HepG2 (cell line): ENCODE results near the gene ITCH. TPM values are rescaled to one million over a fixed set of nuclear protein-coding genes. Genes with fewer than 3 reads are reported as not detected.

Source experiments
- ARHGAP35 ChIP-seq: sonication (generic); formaldehyde crosslinking; IDR thresholded peaks from 2 replicates; pipeline ENCODE4 v1.9.0; 2022; ENCODE audit warnings: mild to moderate bottlenecking, inconsistent platforms, moderate library complexity, missing genetic modification reagents, borderline replicate concordance
- ARNT ChIP-seq: fragments of 450-650 bp; IDR thresholded peaks from 2 replicates; pipeline ENCODE4 v1.6.1; 2017
- BATF2 ChIP-seq: sonication (generic); formaldehyde crosslinking; IDR thresholded peaks from 2 replicates; pipeline ENCODE4 v1.8.0; 2022; ENCODE audit warnings: mild to moderate bottlenecking, missing genetic modification reagents, moderate library complexity
- CENPBD1 ChIP-seq: sonication (generic); formaldehyde crosslinking; IDR thresholded peaks from 2 replicates; pipeline ENCODE4 v1.8.0; 2022; ENCODE audit warnings: missing genetic modification reagents, low read depth, mild to moderate bottlenecking, borderline replicate concordance
- HDAC2 ChIP-seq: sonication (generic); formaldehyde crosslinking; IDR thresholded peaks from 2 replicates; pipeline ENCODE4 v1.4.0; 2020; ENCODE audit warnings: missing genetic modification reagents
- MBNL3 ChIP-seq: fragments of 250-450 bp; sonication (Bioruptor Pico); conservative IDR thresholded peaks from 2 replicates; pipeline ENCODE4 v1.8.0; 2022; ENCODE audit warnings: mild to moderate bottlenecking, inconsistent platforms
- NFIB ChIP-seq: sonication (generic); formaldehyde crosslinking; IDR thresholded peaks from 2 replicates; pipeline ENCODE4 v1.9.0; 2021; ENCODE audit warnings: missing genetic modification reagents, mild to moderate bottlenecking, borderline replicate concordance
- NFIC ChIP-seq: IDR thresholded peaks from 2 replicates; pipeline ENCODE4 v1.6.1; 2012; ENCODE audit warnings: mild to moderate bottlenecking, low read length, inconsistent platforms
- SP5 ChIP-seq: IDR thresholded peaks from 2 replicates; pipeline ENCODE4 v1.6.1; 2016; ENCODE audit warnings: low read depth, borderline replicate concordance
- SRSF4 ChIP-seq: fragments of 200-400 bp; formaldehyde crosslinking; IDR thresholded peaks from one replicate; pipeline ENCODE4 v1.6.1; 2018; ENCODE audit warnings: mild to moderate bottlenecking, low read depth, low read length, moderate library complexity; ENCODE audit not compliant: poor library complexity, severe bottlenecking
- SRY ChIP-seq: sonication (generic); formaldehyde crosslinking; IDR thresholded peaks from 2 replicates; pipeline ENCODE4 v1.8.0; 2022; ENCODE audit warnings: mild to moderate bottlenecking, missing genetic modification reagents
- ZKSCAN5 ChIP-seq: sonication (generic); formaldehyde crosslinking; IDR thresholded peaks from 2 replicates; pipeline ENCODE4 v1.5.1; 2020; ENCODE audit warnings: mild to moderate bottlenecking, missing genetic modification reagents
- ZMYM2 ChIP-seq: sonication (generic); formaldehyde crosslinking; IDR thresholded peaks from 2 replicates; pipeline ENCODE4 v1.8.0; 2022; ENCODE audit warnings: mild to moderate bottlenecking, missing genetic modification reagents
- ZNF274 ChIP-seq: sonication (generic); formaldehyde crosslinking; IDR thresholded peaks from 2 replicates; pipeline ENCODE4 v1.5.1; 2020; ENCODE audit warnings: mild to moderate bottlenecking, missing genetic modification reagents
- ZNF296 ChIP-seq: sonication (generic); formaldehyde crosslinking; conservative IDR thresholded peaks from 2 replicates; pipeline ENCODE4 v1.5.0; 2020; ENCODE audit warnings: mild to moderate bottlenecking, missing genetic modification reagents
- ZNF644 ChIP-seq: IDR thresholded peaks from 2 replicates; pipeline ENCODE4 v1.6.1; 2016; ENCODE audit warnings: low read depth
- ZNF678 ChIP-seq: sonication (generic); formaldehyde crosslinking; IDR thresholded peaks from 2 replicates; pipeline ENCODE4 v1.4.0; 2020; ENCODE audit warnings: mild to moderate bottlenecking, missing genetic modification reagents
- ZNF724P ChIP-seq: sonication (generic); formaldehyde crosslinking; IDR thresholded peaks from 2 replicates; pipeline ENCODE4 v1.8.0; 2022; ENCODE audit warnings: missing genetic modification reagents, borderline replicate concordance
- polyA plus RNA-seq, 8 experiments: library from polyadenylated mRNA; depleted of rRNA in 3 of 8; stranded (reverse) in 7 of 8; unstranded in 1 of 8; fragments of >200 nt; fragmentation: Illumina TruSeq in 4 of 8; extraction: Trizol in 4 of 8; gene quantifications; 2 replicates each; pipeline versions ENCODE4 v1.2.1 to v1.2.3, GENCODE V29; 2011 to 2016; ENCODE audit warnings: low read depth in 4 of 8, missing spikeins in 1 of 8, mixed read lengths in 1 of 8; ENCODE audit not compliant: insufficient read depth in 1 of 8
- total RNA-seq, 5 experiments: library from RNA; depleted of rRNA; stranded (reverse); fragments of >200 nt; fragmentation: Illumina TruSeq; extraction: Trizol; gene quantifications; 2 replicates each; pipeline ENCODE4 v1.2.3, GENCODE V29; 2016; ENCODE audit warnings: low read depth in 1 of 5
- TF ChIP-seq, protein P1 (sequence below): sonication (generic); formaldehyde crosslinking; IDR thresholded peaks from 2 replicates; pipeline ENCODE4 v1.5.1; 2020; ENCODE audit warnings: mild to moderate bottlenecking, missing genetic modification reagents, borderline replicate concordance
- TF ChIP-seq, protein P2 (sequence below): sonication (generic); formaldehyde crosslinking; IDR thresholded peaks from 2 replicates; pipeline ENCODE4 v1.5.1; 2020; ENCODE audit warnings: mild to moderate bottlenecking, missing genetic modification reagents

The ITCH gene
- total and polyA plus RNA-seq, 2 of the 13 experiments (the other 11 are each of a cell fraction or from before 2014, with no cell fraction given): 20.5 to 112 TPM

- TF ChIP-seq, protein P1, sequence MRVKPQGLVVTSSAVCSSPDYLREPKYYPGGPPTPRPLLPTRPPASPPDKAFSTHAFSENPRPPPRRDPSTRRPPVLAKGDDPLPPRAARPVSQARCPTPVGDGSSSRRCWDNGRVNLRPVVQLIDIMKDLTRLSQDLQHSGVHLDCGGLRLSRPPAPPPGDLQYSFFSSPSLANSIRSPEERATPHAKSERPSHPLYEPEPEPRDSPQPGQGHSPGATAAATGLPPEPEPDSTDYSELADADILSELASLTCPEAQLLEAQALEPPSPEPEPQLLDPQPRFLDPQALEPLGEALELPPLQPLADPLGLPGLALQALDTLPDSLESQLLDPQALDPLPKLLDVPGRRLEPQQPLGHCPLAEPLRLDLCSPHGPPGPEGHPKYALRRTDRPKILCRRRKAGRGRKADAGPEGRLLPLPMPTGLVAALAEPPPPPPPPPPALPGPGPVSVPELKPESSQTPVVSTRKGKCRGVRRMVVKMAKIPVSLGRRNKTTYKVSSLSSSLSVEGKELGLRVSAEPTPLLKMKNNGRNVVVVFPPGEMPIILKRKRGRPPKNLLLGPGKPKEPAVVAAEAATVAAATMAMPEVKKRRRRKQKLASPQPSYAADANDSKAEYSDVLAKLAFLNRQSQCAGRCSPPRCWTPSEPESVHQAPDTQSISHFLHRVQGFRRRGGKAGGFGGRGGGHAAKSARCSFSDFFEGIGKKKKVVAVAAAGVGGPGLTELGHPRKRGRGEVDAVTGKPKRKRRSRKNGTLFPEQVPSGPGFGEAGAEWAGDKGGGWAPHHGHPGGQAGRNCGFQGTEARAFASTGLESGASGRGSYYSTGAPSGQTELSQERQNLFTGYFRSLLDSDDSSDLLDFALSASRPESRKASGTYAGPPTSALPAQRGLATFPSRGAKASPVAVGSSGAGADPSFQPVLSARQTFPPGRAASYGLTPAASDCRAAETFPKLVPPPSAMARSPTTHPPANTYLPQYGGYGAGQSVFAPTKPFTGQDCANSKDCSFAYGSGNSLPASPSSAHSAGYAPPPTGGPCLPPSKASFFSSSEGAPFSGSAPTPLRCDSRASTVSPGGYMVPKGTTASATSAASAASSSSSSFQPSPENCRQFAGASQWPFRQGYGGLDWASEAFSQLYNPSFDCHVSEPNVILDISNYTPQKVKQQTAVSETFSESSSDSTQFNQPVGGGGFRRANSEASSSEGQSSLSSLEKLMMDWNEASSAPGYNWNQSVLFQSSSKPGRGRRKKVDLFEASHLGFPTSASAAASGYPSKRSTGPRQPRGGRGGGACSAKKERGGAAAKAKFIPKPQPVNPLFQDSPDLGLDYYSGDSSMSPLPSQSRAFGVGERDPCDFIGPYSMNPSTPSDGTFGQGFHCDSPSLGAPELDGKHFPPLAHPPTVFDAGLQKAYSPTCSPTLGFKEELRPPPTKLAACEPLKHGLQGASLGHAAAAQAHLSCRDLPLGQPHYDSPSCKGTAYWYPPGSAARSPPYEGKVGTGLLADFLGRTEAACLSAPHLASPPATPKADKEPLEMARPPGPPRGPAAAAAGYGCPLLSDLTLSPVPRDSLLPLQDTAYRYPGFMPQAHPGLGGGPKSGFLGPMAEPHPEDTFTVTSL (CRISPR knock-in tag): no peak
- TF ChIP-seq SRY: no peak
- TF ChIP-seq NFIC: no peak
- no peak for TF ChIP-seq SP5 (CRISPR knock-in tag)
- no peak for TF ChIP-seq ZNF296
- TF ChIP-seq NFIB (CRISPR knock-in tag): no peak
- TF ChIP-seq ZNF644 (CRISPR knock-in tag): no peak
- TF ChIP-seq ARHGAP35 (CRISPR knock-in tag): no peak
- TF ChIP-seq MBNL3 (CRISPR knock-in tag): no peak
- TF ChIP-seq CENPBD1: 0 out of 2 replicates have a peak, but pooled peaks have one; percentile 59
- no peak for TF ChIP-seq ZNF724P (CRISPR knock-in tag)
- TF ChIP-seq ZNF678 (CRISPR knock-in tag): no peak
- TF ChIP-seq, protein P2, sequence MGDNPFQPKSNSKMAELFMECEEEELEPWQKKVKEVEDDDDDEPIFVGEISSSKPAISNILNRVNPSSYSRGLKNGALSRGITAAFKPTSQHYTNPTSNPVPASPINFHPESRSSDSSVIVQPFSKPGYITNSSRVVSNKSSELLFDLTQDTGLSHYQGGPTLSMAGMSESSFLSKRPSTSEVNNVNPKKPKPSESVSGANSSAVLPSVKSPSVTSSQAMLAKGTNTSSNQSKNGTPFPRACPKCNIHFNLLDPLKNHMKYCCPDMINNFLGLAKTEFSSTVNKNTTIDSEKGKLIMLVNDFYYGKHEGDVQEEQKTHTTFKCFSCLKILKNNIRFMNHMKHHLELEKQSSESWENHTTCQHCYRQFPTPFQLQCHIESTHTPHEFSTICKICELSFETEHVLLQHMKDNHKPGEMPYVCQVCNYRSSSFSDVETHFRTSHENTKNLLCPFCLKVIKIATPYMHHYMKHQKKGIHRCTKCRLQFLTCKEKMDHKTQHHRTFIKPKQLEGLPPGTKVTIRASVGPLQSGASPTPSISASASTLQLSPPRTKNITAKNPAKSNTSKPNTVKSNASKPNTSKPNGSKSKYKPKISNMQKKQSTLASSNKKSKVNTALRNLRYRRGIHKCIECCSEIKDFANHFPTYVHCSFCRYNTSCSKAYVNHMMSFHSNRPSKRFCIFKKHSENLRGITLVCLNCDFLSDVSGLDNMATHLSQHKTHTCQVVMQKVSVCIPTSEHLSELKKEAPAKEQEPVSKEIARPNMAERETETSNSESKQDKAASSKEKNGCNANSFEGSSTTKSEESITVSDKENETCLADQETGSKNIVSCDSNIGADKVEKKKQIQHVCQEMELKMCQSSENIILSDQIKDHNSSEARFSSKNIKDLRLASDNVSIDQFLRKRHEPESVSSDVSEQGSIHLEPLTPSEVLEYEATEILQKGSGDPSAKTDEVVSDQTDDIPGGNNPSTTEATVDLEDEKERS: peak; percentile 80; the same call in 1 of the 2 replicates
- TF ChIP-seq ZKSCAN5 (CRISPR knock-in tag): no peak
- no peak for TF ChIP-seq ARNT
- TF ChIP-seq HDAC2 (CRISPR knock-in tag): no peak; the same call in 1 of the 2 replicates
- TF ChIP-seq BATF2 (CRISPR knock-in tag): no peak
- no peak for TF ChIP-seq SRSF4
- no peak for TF ChIP-seq ZMYM2 (CRISPR knock-in tag)
- TF ChIP-seq ZNF274: peak; percentile 34; the same call in 1 of the 2 replicates
Measured at GRCh38 chr20:34522969-34523871, 160.1 kb downstream of the ITCH start (continued).
